ENCODE results near the gene SYCP2.
"Not testable (repeated sequence)": the region's sequence is repeated elsewhere in the genome, so short reads cannot be mapped to it uniquely, and the experiment has no call there.

SYCP2 gene

GRCh38 chr20:59933296-59933848, at the start of gene SYCP2:
Gene SYCP2 (minus strand): TSS chr20:59933637. CDS start chr20:59922413, 11,224 bp downstream.
- no peak for DNase-seq

- no peak for DNase-seq
Measured at GRCh38 chr20:59983076-59983475, 49.6 kb upstream of the SYCP2 start.

- no peak for DNase-seq
Measured at GRCh38 chr20:59977086-59977485, 43.6 kb upstream of the SYCP2 start.

- DNase-seq, result no peak
Measured at GRCh38 chr20:59976156-59976782, 42.8 kb upstream of the SYCP2 start.

- DNase-seq, result no peak
Measured at GRCh38 chr20:59972037-59972801, 38.8 kb upstream of the SYCP2 start.

- DNase-seq, result no peak
Measured at GRCh38 chr20:59971428-59971827, 38.0 kb upstream of the SYCP2 start.

- no peak for DNase-seq
Measured at GRCh38 chr20:59966428-59966827, 33.0 kb upstream of the SYCP2 start.

- no peak for DNase-seq
Measured at GRCh38 chr20:59962155-59962554, 28.7 kb upstream of the SYCP2 start.

GRCh38 chr20:59961423-59961822, 28.0 kb upstream of the SYCP2 start:
- DNase-seq, result no peak

- DNase-seq, result peak; percentile 79
Measured at GRCh38 chr20:59958626-59959025, 25.2 kb upstream of the SYCP2 start.

- peak; percentile 60 for DNase-seq
Measured at GRCh38 chr20:59958123-59958522, 24.7 kb upstream of the SYCP2 start, which contains the start of gene CDH26. Gene CDH26 (plus strand): TSS chr20:59958423. CDS start chr20:59958727, 304 bp downstream.

GRCh38 chr20:59957568-59957967, 24.1 kb upstream of the SYCP2 start:
- DNase-seq, result not testable (repeated sequence)

GRCh38 chr20:59955131-59955796, 21.8 kb upstream of the SYCP2 start:
- DNase-seq, result peak; percentile 23

GRCh38 chr20:59954718-59955117, 21.3 kb upstream of the SYCP2 start:
- DNase-seq, result no peak

- no peak for DNase-seq
Measured at GRCh38 chr20:59949911-59950310, 16.5 kb upstream of the SYCP2 start.

- DNase-seq, result peak; percentile 64
Measured at GRCh38 chr20:59948828-59949720, 15.6 kb upstream of the SYCP2 start.

- no peak for DNase-seq
Measured at GRCh38 chr20:59948212-59948611, 14.8 kb upstream of the SYCP2 start.

GRCh38 chr20:59947376-59947775, 13.9 kb upstream of the SYCP2 start:
- no peak for DNase-seq

GRCh38 chr20:59945731-59946130, 12.3 kb upstream of the SYCP2 start:
- no peak for DNase-seq

GRCh38 chr20:59945175-59945574, 11.7 kb upstream of the SYCP2 start:
- DNase-seq, result no peak

GRCh38 chr20:59944726-59945125, 11.3 kb upstream of the SYCP2 start:
- DNase-seq, result no peak

- no peak for DNase-seq
Measured at GRCh38 chr20:59942245-59942644, 8.8 kb upstream of the SYCP2 start.

- no peak for DNase-seq
Measured at GRCh38 chr20:59940956-59941294, 7.5 kb upstream of the SYCP2 start.
